Spleen (tissue), 7 donors: ENCODE results near the gene PLS3.
"Not testable (repeated sequence)": the region's sequence is repeated elsewhere in the genome, so short reads cannot be mapped to it uniquely, and the experiment has no call there.

Experiments
- CTCF ChIP-seq, 11 experiments: fragments of 200-600 bp in 7 of 11; fragments of 450-650 bp in 4 of 11; sonication (generic) in 4 of 11; IDR thresholded peaks in 8 of 11; conservative IDR thresholded peaks in 3 of 11; 1 replicate in 7 of 11; 2 replicates in 4 of 11; pipeline versions ENCODE4 v1.4.0 to v1.8.0; 2016 to 2021; ENCODE audit warnings: antibody characterized with exemption in 11 of 11, inconsistent platforms in 4 of 11, mild to moderate bottlenecking in 1 of 11
- POLR2A ChIP-seq, 3 donors: fragments of 450-650 bp; IDR thresholded peaks; one replicate each; pipeline ENCODE4 v1.5.1; 2017; ENCODE audit warnings: antibody characterized with exemption in 3 of 3, mild to moderate bottlenecking in 1 of 3
- POLR2AphosphoS5 ChIP-seq, 3 donors: sonication (generic); formaldehyde crosslinking; IDR thresholded peaks; one replicate each; pipeline ENCODE4 v1.5.1; 2017; ENCODE audit warnings: antibody characterized with exemption in 3 of 3
- donor health status: DM: no; HTN: no; CAD: no; lungs with moderate emphysema.
- donor health status: DM: no; HTN: no; CAD: no.
- donor health status: DM: no; HTN: no; CAD: no.

GRCh38 chrX:115633397-115633796, 72.4 kb downstream of the PLS3 start:
- not testable (repeated sequence) for TF ChIP-seq CTCF (IDR thresholded peaks at IDR 0.05 in 8 of 11, conservative IDR thresholded peaks at IDR 0.05 in 3 of 11); POLR2AphosphoS5 (IDR thresholded peaks at IDR 0.05); POLR2A (IDR thresholded peaks at IDR 0.05)
